HepG2 (cell line): Measurements from ENCODE around the gene FAM222A. TPM values are rescaled to one million over a fixed set of nuclear protein-coding genes. Genes with fewer than 3 reads are reported as not detected.

ENCODE experiments used
- AHR ChIP-seq: IDR thresholded peaks from 2 replicates; pipeline ENCODE4 v1.6.1; 2018; ENCODE audit warnings: missing genetic modification reagents, missing compliant biosample characterization
- ARNT ChIP-seq: fragments of 450-650 bp; IDR thresholded peaks from 2 replicates; pipeline ENCODE4 v1.6.1; 2017
- ATF4 ChIP-seq, 2 experiments: fragments of 450-650 bp in 1 of 2; sonication (generic) in 1 of 2; formaldehyde crosslinking; IDR thresholded peaks; 2 replicates each; pipeline versions ENCODE4 v1.5.0 to v1.8.0; 2020 to 2022; ENCODE audit warnings: mild to moderate bottlenecking in 1 of 2, missing genetic modification reagents in 1 of 2
- DMAP1 ChIP-seq: IDR thresholded peaks from 2 replicates; pipeline ENCODE4 v1.6.1; 2016
- DNMT1 ChIP-seq: sonication (generic); formaldehyde crosslinking; IDR thresholded peaks from 2 replicates; pipeline ENCODE4 v1.5.1; 2020; ENCODE audit warnings: mild to moderate bottlenecking, missing genetic modification reagents
- ERF ChIP-seq: IDR thresholded peaks from 2 replicates; pipeline ENCODE4 v1.6.1; 2018; ENCODE audit warnings: missing biosample characterization, missing genetic modification reagents
- FOXM1 ChIP-seq: sonication (generic); formaldehyde crosslinking; IDR thresholded peaks from 2 replicates; pipeline ENCODE4 v1.5.0; 2020; ENCODE audit warnings: missing genetic modification reagents
- HNF4G ChIP-seq, 2 experiments: sonication (generic) in 1 of 2; formaldehyde crosslinking in 1 of 2; IDR thresholded peaks; 2 replicates each; pipeline versions ENCODE4 v1.4.0 to v1.6.1; 2011 to 2020; ENCODE audit warnings: borderline replicate concordance in 2 of 2, low read depth in 2 of 2, mild to moderate bottlenecking in 2 of 2, low read length in 1 of 2, missing genetic modification reagents in 1 of 2, moderate library complexity in 1 of 2
- HNRNPUL1 ChIP-seq: fragments of 200-400 bp; formaldehyde crosslinking; IDR thresholded peaks from 2 replicates; pipeline ENCODE4 v1.6.1; 2017; ENCODE audit warnings: low read depth, mild to moderate bottlenecking, low read length, moderate library complexity
- KLF6 ChIP-seq: IDR thresholded peaks from 2 replicates; pipeline ENCODE4 v1.8.0; 2016; ENCODE audit warnings: missing biosample characterization, missing genetic modification reagents
- MAF1 ChIP-seq: sonication (generic); formaldehyde crosslinking; IDR thresholded peaks from 2 replicates; pipeline ENCODE4 v1.5.0; 2020; ENCODE audit warnings: missing genetic modification reagents, borderline replicate concordance
- MNT ChIP-seq: fragments of 450-650 bp; IDR thresholded peaks from 2 replicates; pipeline ENCODE4 v1.6.1; 2016
- NFIB ChIP-seq: sonication (generic); formaldehyde crosslinking; IDR thresholded peaks from 2 replicates; pipeline ENCODE4 v1.9.0; 2021; ENCODE audit warnings: missing genetic modification reagents, mild to moderate bottlenecking, borderline replicate concordance
- SPEN ChIP-seq: sonication (generic); formaldehyde crosslinking; IDR thresholded peaks from 2 replicates; pipeline ENCODE4 v1.5.1; 2020; ENCODE audit warnings: low read depth, mild to moderate bottlenecking, missing genetic modification reagents
- ZBTB2 ChIP-seq: sonication (generic); formaldehyde crosslinking; IDR thresholded peaks from 2 replicates; pipeline ENCODE4 v1.8.0; 2022; ENCODE audit warnings: low read depth, missing genetic modification reagents
- ZNF10 ChIP-seq: sonication (generic); formaldehyde crosslinking; IDR thresholded peaks from 2 replicates; pipeline ENCODE4 v1.4.0; 2020; ENCODE audit warnings: mild to moderate bottlenecking, low read depth, missing genetic modification reagents, borderline replicate concordance
- ZNF383 ChIP-seq: sonication (generic); formaldehyde crosslinking; IDR thresholded peaks from 2 replicates; pipeline ENCODE4 v1.4.0; 2020; ENCODE audit warnings: missing genetic modification reagents, mild to moderate bottlenecking, borderline replicate concordance
- ZNF501 ChIP-seq: sonication (generic); formaldehyde crosslinking; IDR thresholded peaks from 2 replicates; pipeline ENCODE4 v1.5.1; 2020; ENCODE audit warnings: mild to moderate bottlenecking, moderate library complexity, missing genetic modification reagents
- ZNF605 ChIP-seq: sonication (generic); formaldehyde crosslinking; IDR thresholded peaks from 2 replicates; pipeline ENCODE4 v1.8.0; 2022; ENCODE audit warnings: mild to moderate bottlenecking, missing genetic modification reagents
- ZNF609 ChIP-seq: sonication (generic); formaldehyde crosslinking; IDR thresholded peaks from 2 replicates; pipeline ENCODE4 v1.4.0; 2020; ENCODE audit warnings: mild to moderate bottlenecking, missing genetic modification reagents, borderline replicate concordance
- ZNF703 ChIP-seq: sonication (generic); formaldehyde crosslinking; IDR thresholded peaks from 2 replicates; pipeline ENCODE4 v1.5.1; 2020; ENCODE audit warnings: missing genetic modification reagents, mild to moderate bottlenecking, moderate library complexity, borderline replicate concordance
- polyA plus RNA-seq, 8 experiments: library from polyadenylated mRNA; depleted of rRNA in 3 of 8; stranded (reverse) in 7 of 8; unstranded in 1 of 8; fragments of >200 nt; fragmentation: Illumina TruSeq in 4 of 8; extraction: Trizol in 4 of 8; gene quantifications; 2 replicates each; pipeline versions ENCODE4 v1.2.1 to v1.2.3, GENCODE V29; 2011 to 2016; ENCODE audit warnings: low read depth in 4 of 8, missing spikeins in 1 of 8, mixed read lengths in 1 of 8; ENCODE audit not compliant: insufficient read depth in 1 of 8
- total RNA-seq, 5 experiments: library from RNA; depleted of rRNA; stranded (reverse); fragments of >200 nt; fragmentation: Illumina TruSeq; extraction: Trizol; gene quantifications; 2 replicates each; pipeline ENCODE4 v1.2.3, GENCODE V29; 2016; ENCODE audit warnings: low read depth in 1 of 5

Gene FAM222A
- total and polyA plus RNA-seq, 2 of the 13 experiments (the other 11 are each of a cell fraction or from before 2014, with no cell fraction given), result 2.7 to 9.6 TPM

- TF ChIP-seq DNMT1 (CRISPR knock-in tag) (no peak), ZNF605 (no peak), ATF4 (CRISPR knock-in tag; IDR thresholded peaks at IDR 0.05) (no peak), MAF1 (CRISPR knock-in tag) (0 out of 2 replicates have a peak, but pooled peaks have one; percentile 74), NFIB (no peak), HNF4G (IDR thresholded peaks at IDR 0.05; ENCODE audit: borderline replicate concordance, low read depth, low read length) (no peak), HNF4G (CRISPR knock-in tag; IDR thresholded peaks at IDR 0.05; ENCODE audit: borderline replicate concordance, low read depth) (no peak), DMAP1 (CRISPR knock-in tag) (no peak; the same call in 1 of the 2 replicates), KLF6 (CRISPR knock-in tag) (no peak), ZBTB2 (CRISPR knock-in tag) (no peak), SPEN (CRISPR knock-in tag) (no peak), ZNF383 (CRISPR knock-in tag) (no peak), MNT (no peak), HNRNPUL1 (no peak), AHR (CRISPR knock-in tag) (no peak), ZNF703 (CRISPR knock-in tag) (no peak), ARNT (no peak), ZNF501 (CRISPR knock-in tag) (peak; percentile 57; the same call in 1 of the 2 replicates), ZNF10 (CRISPR knock-in tag) (no peak), ZNF609 (peak; percentile 63; the same call in 1 of the 2 replicates), FOXM1 (CRISPR knock-in tag) (no peak), ERF (no peak)
These were observed 13.6 kb downstream of the FAM222A start (continued) for GRCh38 chr12:109727039-109727723.
